HFFc6 (cell line): Measurements from ENCODE around the gene ATXN7L3. TPM values are rescaled to one million over a fixed set of nuclear protein-coding genes. Genes with fewer than 3 reads are reported as not detected.

Experiments
- DNase-seq: peaks from one replicate; pipeline ENCODE4 v3.0.0-alpha.2; 2018
- H3K27ac Mint-ChIP-seq: 2 replicates; pipeline ENCODE4 v1.8.0; 2020; ENCODE audit warnings: mild to moderate bottlenecking, mixed read lengths
- H3K27me3 Mint-ChIP-seq: 2 replicates; pipeline ENCODE4 v1.8.0; 2021; ENCODE audit warnings: mild to moderate bottlenecking, moderate library complexity, mixed read lengths; ENCODE audit not compliant: insufficient read depth
- H3K36me3 Mint-ChIP-seq: 2 replicates; pipeline ENCODE4 v1.8.0; 2021; ENCODE audit warnings: low read depth, mixed read lengths
- H3K4me1 Mint-ChIP-seq: 2 replicates; pipeline ENCODE4 v1.8.0; 2020; ENCODE audit warnings: low read depth, mixed read lengths
- H3K4me3 Mint-ChIP-seq: 2 replicates; pipeline ENCODE4 v1.8.0; 2020; ENCODE audit warnings: mild to moderate bottlenecking, moderate library complexity, mixed read lengths
- H3K9me3 Mint-ChIP-seq: 2 replicates; pipeline ENCODE4 v1.8.0; 2020; ENCODE audit warnings: mild to moderate bottlenecking, mixed read lengths
- CTCF ChIP-seq: fragments of 200-600 bp; sonication (generic); IDR thresholded peaks from 2 replicates; pipeline ENCODE4 v1.5.0; 2021; ENCODE audit warnings: antibody characterized with exemption, mild to moderate bottlenecking
- total RNA-seq, 6 experiments: library from RNA; stranded (reverse); fragmentation: NEBNext Ultra II Directional; extraction: Animal tissue kit (Norgen Biotek cat#: 25700); gene quantifications; 2 replicates in 1 of 6; 3 replicates in 5 of 6; pipeline ENCODE4 v1.2.3, GENCODE V29; 2021

ATXN7L3 gene
- total RNA-seq, 6 experiments from 2014 or later: 61.1 to 72.2 (median 68.4) TPM

- H3K36me3 Mint-ChIP-seq: peaks cover 22% of the 10 kb centered on the region
- TF ChIP-seq CTCF: no peak
- DNase-seq: no peak
- no peak overlapping the region for H3K4me3 Mint-ChIP-seq
- H3K9me3 Mint-ChIP-seq: no peaks in the 10 kb centered on the region
- H3K4me1 Mint-ChIP-seq: peaks cover 23% of the 10 kb centered on the region
- peaks cover 4% of the 10 kb centered on the region for H3K27me3 Mint-ChIP-seq
- no peak overlapping the region for H3K27ac Mint-ChIP-seq
These were observed 16.7 kb downstream of the ATXN7L3 start for GRCh38 chr17:44183024-44183423.

DNA sequence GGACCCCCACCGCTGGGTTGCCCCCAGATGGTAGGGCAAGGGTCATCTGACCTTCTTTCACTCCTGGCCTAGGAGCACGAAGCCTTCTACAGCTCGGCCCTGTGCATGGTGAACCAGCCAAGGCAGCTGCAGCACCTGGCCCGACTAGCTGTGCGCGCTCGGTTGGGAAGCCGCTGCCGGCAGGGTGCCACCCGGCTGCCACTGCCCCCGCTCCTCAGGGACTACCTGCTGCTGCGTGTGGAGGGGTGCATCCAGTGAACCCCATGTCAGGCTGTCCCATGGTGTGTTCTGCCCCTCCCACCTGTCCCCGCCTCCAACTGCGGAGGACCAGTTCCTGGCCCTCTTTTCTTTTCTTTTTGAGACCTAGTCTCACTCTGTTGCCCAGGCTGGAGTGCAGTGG is 21.6 kb downstream of the ATXN7L3 start:
- no peak overlapping the region for H3K4me3 Mint-ChIP-seq

GRCh38 chr17:44177640-44178039 is 22.0 kb downstream of the ATXN7L3 start:
- Mint-ChIP-seq H3K27me3 (no peaks in the 10 kb centered on the region), H3K27ac (no peak overlapping the region), H3K4me3 (no peak overlapping the region), H3K4me1 (no peaks in the 10 kb centered on the region), H3K36me3 (peaks cover 13% of the 10 kb centered on the region), H3K9me3 (no peaks in the 10 kb centered on the region)
- DNase-seq: no peak
- TF ChIP-seq CTCF: no peak

More for the DNA sequence above, 21.6 kb downstream of the ATXN7L3 start:
- H3K27ac Mint-ChIP-seq: no peak overlapping the region
- no peaks in the 10 kb centered on the region for H3K9me3 Mint-ChIP-seq
- peaks cover 13% of the 10 kb centered on the region for H3K36me3 Mint-ChIP-seq
- H3K27me3 Mint-ChIP-seq: no peaks in the 10 kb centered on the region
- H3K4me1 Mint-ChIP-seq: no peaks in the 10 kb centered on the region
- DNase-seq: no peak
- TF ChIP-seq CTCF: no peak

DNA sequence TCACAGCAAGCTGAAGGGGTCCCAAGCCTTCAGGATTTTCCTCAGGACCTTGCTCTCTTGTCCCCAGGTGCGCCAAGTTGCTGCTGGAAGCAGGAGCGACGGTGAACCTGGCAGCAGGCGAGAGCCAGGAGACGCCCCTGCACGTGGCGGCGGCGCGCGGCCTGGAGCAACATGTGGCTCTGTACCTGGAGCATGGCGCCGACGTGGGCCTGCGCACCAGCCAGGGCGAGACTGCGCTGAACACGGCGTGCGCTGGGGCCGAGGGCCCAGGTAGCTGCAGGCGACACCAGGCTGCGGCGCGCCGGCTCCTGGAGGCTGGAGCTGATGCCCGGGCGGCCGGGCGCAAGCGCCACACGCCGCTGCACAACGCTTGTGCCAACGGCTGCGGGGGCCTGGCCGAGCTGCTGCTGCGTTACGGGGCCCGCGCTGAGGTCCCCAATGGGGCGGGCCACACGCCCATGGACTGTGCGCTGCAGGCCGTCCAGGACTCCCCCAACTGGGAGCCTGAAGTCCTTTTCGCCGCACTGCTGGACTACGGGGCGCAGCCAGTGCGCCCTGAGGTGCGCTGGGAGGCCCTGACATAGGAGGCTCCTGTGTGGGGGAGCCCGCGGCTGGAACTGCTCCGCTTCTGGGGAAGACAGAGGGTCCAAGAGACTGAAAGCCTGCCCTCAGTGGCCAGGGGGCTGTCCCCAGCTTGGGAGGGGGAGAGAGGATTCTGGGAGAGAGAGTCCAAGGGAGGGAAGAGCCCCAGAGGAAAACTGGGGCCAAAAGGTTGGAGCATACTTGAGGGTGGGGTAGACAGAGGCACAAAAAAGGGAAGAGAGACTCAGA is 22.8 kb downstream of the ATXN7L3 start:
- no peak for TF ChIP-seq CTCF
- no peaks in the 10 kb centered on the region for H3K9me3 Mint-ChIP-seq
- H3K4me1 Mint-ChIP-seq: no peaks in the 10 kb centered on the region
- no peak for DNase-seq
- H3K27me3 Mint-ChIP-seq: no peaks in the 10 kb centered on the region
- H3K36me3 Mint-ChIP-seq: peaks cover 12% of the 10 kb centered on the region
- no peak overlapping the region for H3K27ac Mint-ChIP-seq
- no peak overlapping the region for H3K4me3 Mint-ChIP-seq

GRCh38 chr17:44176257-44176656 is 23.4 kb downstream of the ATXN7L3 start:
- Mint-ChIP-seq H3K36me3 (peaks cover 8% of the 10 kb centered on the region), H3K9me3 (no peaks in the 10 kb centered on the region), H3K4me3 (no peak overlapping the region), H3K4me1 (no peaks in the 10 kb centered on the region), H3K27me3 (no peaks in the 10 kb centered on the region), H3K27ac (no peak overlapping the region)
- no peak for DNase-seq
- no peak for TF ChIP-seq CTCF
